GM19328 (cell line): ENCODE measurements around the gene RGS6.

Experiments
- ATAC-seq: cut with Tn5 transposase; IDR thresholded peaks from one replicate; pipeline ENCODE4 v1.9.1; 2021; ENCODE audit warnings: mild to moderate bottlenecking, moderate library complexity; ENCODE audit not compliant: unreplicated experiment

The RGS6 gene

GRCh38 chr14:72568296-72568992 is 636.2 kb downstream of the RGS6 start:
- no peak for ATAC-seq

- no peak for ATAC-seq
Observed at GRCh38 chr14:72573725-72574417, 641.6 kb downstream of the RGS6 start.

GRCh38 chr14:72574715-72575114 is 642.5 kb downstream of the RGS6 start:
- ATAC-seq: no peak

- ATAC-seq: no peak
Observed at GRCh38 chr14:72576258-72576657, 644.0 kb downstream of the RGS6 start.

GRCh38 chr14:72577521-72577920 is 645.3 kb downstream of the RGS6 start:
- ATAC-seq: no peak

- no peak for ATAC-seq
Observed at GRCh38 chr14:72578514-72578913, 646.3 kb downstream of the RGS6 start.

- ATAC-seq: no peak
Observed at GRCh38 chr14:72582582-72582981, 650.4 kb downstream of the RGS6 start.

- no peak for ATAC-seq
Observed at GRCh38 chr14:72583316-72584272, 651.4 kb downstream of the RGS6 start.

- no peak for ATAC-seq
Observed at GRCh38 chr14:72588521-72588920, 656.3 kb downstream of the RGS6 start.

GRCh38 chr14:72589652-72590051 is 657.4 kb downstream of the RGS6 start:
- ATAC-seq: no peak

- ATAC-seq: no peak
Observed at GRCh38 chr14:72590577-72590976, 658.3 kb downstream of the RGS6 start.

- ATAC-seq: no peak
Observed at GRCh38 chr14:72591391-72591790, 659.2 kb downstream of the RGS6 start.

- ATAC-seq: no peak
Observed at GRCh38 chr14:72594099-72594901, 662.1 kb downstream of the RGS6 start.

GRCh38 chr14:72595152-72595862 is 663.1 kb downstream of the RGS6 start:
- no peak for ATAC-seq

GRCh38 chr14:72597252-72598233 is 665.3 kb downstream of the RGS6 start:
- ATAC-seq: no peak

- no peak for ATAC-seq
Observed at GRCh38 chr14:72598306-72598705, 666.1 kb downstream of the RGS6 start.

GRCh38 chr14:72599579-72600470 is 667.6 kb downstream of the RGS6 start:
- ATAC-seq: no peak
